ENCODE results near the gene CD44. TPM values are rescaled to one million over a fixed set of nuclear protein-coding genes. Genes with fewer than 3 reads are reported as not detected.

Gene CD44
- total and polyA plus RNA-seq, 4 donors = 28.9 to 72.2 (median 54.1) TPM

GRCh38 chr11:35144806-35145205 is 5.8 kb downstream of the CD44 start:
- no CpG with 5 or more reads among the region's 1 CpG for WGBS (ENCODE audit: insufficient coverage)
- H3K27ac ChIP-seq (ENCODE audit: low read depth, low read length) = no peak overlapping the region
- no peak overlapping the region for H3K4me3 ChIP-seq (ENCODE audit: low read depth, low read length)

GRCh38 chr11:35145271-35145670 is 6.3 kb downstream of the CD44 start:
- Histone ChIP-seq H3K4me1 (ENCODE audit: control insufficient read depth, insufficient read depth, low read length) (peaks cover 10% of the 10 kb centered on the region), H3K9me3 (ENCODE audit: control insufficient read depth, insufficient read depth, low read length) (no peaks in the 10 kb centered on the region)
- no peak for DNase-seq (ENCODE audit: low read depth in 4 of 6, low spot score in 6 of 6)

More at GRCh38 chr11:35144806-35145205, 5.8 kb downstream of the CD44 start:
- Histone ChIP-seq H3K27me3 (ENCODE audit: control insufficient read depth, insufficient read depth, low read length) (peaks cover 5% of the 10 kb centered on the region), H3K9me3 (ENCODE audit: control insufficient read depth, insufficient read depth, low read length) (no peaks in the 10 kb centered on the region), H3K36me3 (ENCODE audit: control insufficient read depth, insufficient read depth, low read length) (no peaks in the 10 kb centered on the region), H3K4me1 (ENCODE audit: control insufficient read depth, insufficient read depth, low read length) (peaks cover 12% of the 10 kb centered on the region)
- no peak for DNase-seq (ENCODE audit: low read depth in 4 of 6, low spot score in 6 of 6)

GRCh38 chr11:35146074-35146521 is 7.1 kb downstream of the CD44 start:
- 93% methylated on average over 5 of the region's 7 CpGs for WGBS (ENCODE audit: insufficient coverage)
- Histone ChIP-seq H3K27ac (ENCODE audit: low read depth, low read length) (no peak overlapping the region), H3K4me1 (ENCODE audit: control insufficient read depth, insufficient read depth, low read length) (peaks cover 8% of the 10 kb centered on the region), H3K27me3 (ENCODE audit: control insufficient read depth, insufficient read depth, low read length) (no peaks in the 10 kb centered on the region), H3K9me3 (ENCODE audit: control insufficient read depth, insufficient read depth, low read length) (no peaks in the 10 kb centered on the region), H3K36me3 (ENCODE audit: control insufficient read depth, insufficient read depth, low read length) (no peaks in the 10 kb centered on the region), H3K4me3 (ENCODE audit: low read depth, low read length) (no peak overlapping the region)
- no peak for DNase-seq (ENCODE audit: low read depth in 4 of 6, low spot score in 6 of 6)

More at GRCh38 chr11:35145271-35145670, 6.3 kb downstream of the CD44 start:
- H3K27me3 ChIP-seq (ENCODE audit: control insufficient read depth, insufficient read depth, low read length) = no peaks in the 10 kb centered on the region
- H3K36me3 ChIP-seq (ENCODE audit: control insufficient read depth, insufficient read depth, low read length) = no peaks in the 10 kb centered on the region
- no peak overlapping the region for H3K4me3 ChIP-seq (ENCODE audit: low read depth, low read length)
- WGBS (ENCODE audit: insufficient coverage) = no CpG with 5 or more reads among the region's 2 CpGs
- H3K27ac ChIP-seq (ENCODE audit: low read depth, low read length) = no peak overlapping the region

GRCh38 chr11:35146711-35147110 is 7.7 kb downstream of the CD44 start:
- Histone ChIP-seq H3K27ac (ENCODE audit: low read depth, low read length) (no peak overlapping the region), H3K27me3 (ENCODE audit: control insufficient read depth, insufficient read depth, low read length) (no peaks in the 10 kb centered on the region), H3K4me1 (ENCODE audit: control insufficient read depth, insufficient read depth, low read length) (peaks cover 6% of the 10 kb centered on the region), H3K4me3 (ENCODE audit: low read depth, low read length) (no peak overlapping the region), H3K9me3 (ENCODE audit: control insufficient read depth, insufficient read depth, low read length) (no peaks in the 10 kb centered on the region), H3K36me3 (ENCODE audit: control insufficient read depth, insufficient read depth, low read length) (no peaks in the 10 kb centered on the region)
- 100% methylated on average over 1 of the region's 2 CpGs for WGBS (ENCODE audit: insufficient coverage)
- DNase-seq (ENCODE audit: low read depth in 4 of 6, low spot score in 6 of 6) = no peak

- Histone ChIP-seq H3K9me3 (ENCODE audit: control insufficient read depth, insufficient read depth, low read length) (no peaks in the 10 kb centered on the region), H3K4me1 (ENCODE audit: control insufficient read depth, insufficient read depth, low read length) (peaks cover 9% of the 10 kb centered on the region), H3K27ac (ENCODE audit: low read depth, low read length) (no peak overlapping the region), H3K27me3 (ENCODE audit: control insufficient read depth, insufficient read depth, low read length) (no peaks in the 10 kb centered on the region), H3K4me3 (ENCODE audit: low read depth, low read length) (no peak overlapping the region), H3K36me3 (ENCODE audit: control insufficient read depth, insufficient read depth, low read length) (no peaks in the 10 kb centered on the region)
- no CpG with 5 or more reads among the region's 1 CpG for WGBS (ENCODE audit: insufficient coverage)
- no peak for DNase-seq (ENCODE audit: low read depth in 4 of 6, low spot score in 6 of 6)
Measured at GRCh38 chr11:35147235-35147634, 8.3 kb downstream of the CD44 start.

- peaks cover 9% of the 10 kb centered on the region for H3K4me1 ChIP-seq (ENCODE audit: control insufficient read depth, insufficient read depth, low read length)
- no peaks in the 10 kb centered on the region for H3K36me3 ChIP-seq (ENCODE audit: control insufficient read depth, insufficient read depth, low read length)
- H3K27me3 ChIP-seq (ENCODE audit: control insufficient read depth, insufficient read depth, low read length) = no peaks in the 10 kb centered on the region
- no peaks in the 10 kb centered on the region for H3K9me3 ChIP-seq (ENCODE audit: control insufficient read depth, insufficient read depth, low read length)
- no peak overlapping the region for H3K27ac ChIP-seq (ENCODE audit: low read depth, low read length)
- no peak for DNase-seq (ENCODE audit: low read depth in 4 of 6, low spot score in 6 of 6)
- no CpG with 5 or more reads among the region's 5 CpGs for WGBS (ENCODE audit: insufficient coverage)
- H3K4me3 ChIP-seq (ENCODE audit: low read depth, low read length) = no peak overlapping the region
Measured at GRCh38 chr11:35148163-35148837, 9.3 kb downstream of the CD44 start.

GRCh38 chr11:35150454-35150853 is 11.5 kb downstream of the CD44 start:
- Histone ChIP-seq H3K27me3 (ENCODE audit: control insufficient read depth, insufficient read depth, low read length) (no peaks in the 10 kb centered on the region), H3K27ac (ENCODE audit: low read depth, low read length) (no peak overlapping the region), H3K9me3 (ENCODE audit: control insufficient read depth, insufficient read depth, low read length) (no peaks in the 10 kb centered on the region), H3K4me1 (ENCODE audit: control insufficient read depth, insufficient read depth, low read length) (peaks cover 6% of the 10 kb centered on the region), H3K36me3 (ENCODE audit: control insufficient read depth, insufficient read depth, low read length) (no peaks in the 10 kb centered on the region), H3K4me3 (ENCODE audit: low read depth, low read length) (no peak overlapping the region)
- DNase-seq (ENCODE audit: low read depth in 4 of 6, low spot score in 6 of 6) = no peak
- 100% methylated on average over 2 of the region's 3 CpGs for WGBS (ENCODE audit: insufficient coverage)

- Histone ChIP-seq H3K36me3 (ENCODE audit: control insufficient read depth, insufficient read depth, low read length) (no peaks in the 10 kb centered on the region), H3K9me3 (ENCODE audit: control insufficient read depth, insufficient read depth, low read length) (no peaks in the 10 kb centered on the region), H3K4me1 (ENCODE audit: control insufficient read depth, insufficient read depth, low read length) (peaks cover 6% of the 10 kb centered on the region), H3K27ac (ENCODE audit: low read depth, low read length) (no peak overlapping the region), H3K27me3 (ENCODE audit: control insufficient read depth, insufficient read depth, low read length) (no peaks in the 10 kb centered on the region), H3K4me3 (ENCODE audit: low read depth, low read length) (no peak overlapping the region)
- DNase-seq (ENCODE audit: low read depth in 4 of 6, low spot score in 6 of 6) = peak in 1 of 6 donors; percentile 65
- no CpG with 5 or more reads among the region's 1 CpG for WGBS (ENCODE audit: insufficient coverage)
Measured at GRCh38 chr11:35151241-35151640, 12.3 kb downstream of the CD44 start.

GRCh38 chr11:35151683-35152280 is 12.8 kb downstream of the CD44 start:
- peak in 1 of 6 donors; percentile 53 for DNase-seq (ENCODE audit: low read depth in 4 of 6, low spot score in 6 of 6)
- Histone ChIP-seq H3K36me3 (ENCODE audit: control insufficient read depth, insufficient read depth, low read length) (no peaks in the 10 kb centered on the region), H3K27me3 (ENCODE audit: control insufficient read depth, insufficient read depth, low read length) (no peaks in the 10 kb centered on the region), H3K4me1 (ENCODE audit: control insufficient read depth, insufficient read depth, low read length) (peaks cover 6% of the 10 kb centered on the region), H3K27ac (ENCODE audit: low read depth, low read length) (peak overlapping the region; percentile 16), H3K4me3 (ENCODE audit: low read depth, low read length) (no peak overlapping the region), H3K9me3 (ENCODE audit: control insufficient read depth, insufficient read depth, low read length) (no peaks in the 10 kb centered on the region)
- no CpG with 5 or more reads among the region's 3 CpGs for WGBS (ENCODE audit: insufficient coverage)

GRCh38 chr11:35152575-35152974 is 13.6 kb downstream of the CD44 start:
- WGBS (ENCODE audit: insufficient coverage) = 100% methylated on average over 1 of the region's 3 CpGs
- Histone ChIP-seq H3K4me1 (ENCODE audit: control insufficient read depth, insufficient read depth, low read length) (peaks cover 6% of the 10 kb centered on the region), H3K9me3 (ENCODE audit: control insufficient read depth, insufficient read depth, low read length) (no peaks in the 10 kb centered on the region), H3K27me3 (ENCODE audit: control insufficient read depth, insufficient read depth, low read length) (no peaks in the 10 kb centered on the region), H3K4me3 (ENCODE audit: low read depth, low read length) (no peak overlapping the region), H3K27ac (ENCODE audit: low read depth, low read length) (no peak overlapping the region), H3K36me3 (ENCODE audit: control insufficient read depth, insufficient read depth, low read length) (no peaks in the 10 kb centered on the region)
- DNase-seq (ENCODE audit: low read depth in 4 of 6, low spot score in 6 of 6) = no peak
